ENCODE data around the gene SBNO2.

DNA sequence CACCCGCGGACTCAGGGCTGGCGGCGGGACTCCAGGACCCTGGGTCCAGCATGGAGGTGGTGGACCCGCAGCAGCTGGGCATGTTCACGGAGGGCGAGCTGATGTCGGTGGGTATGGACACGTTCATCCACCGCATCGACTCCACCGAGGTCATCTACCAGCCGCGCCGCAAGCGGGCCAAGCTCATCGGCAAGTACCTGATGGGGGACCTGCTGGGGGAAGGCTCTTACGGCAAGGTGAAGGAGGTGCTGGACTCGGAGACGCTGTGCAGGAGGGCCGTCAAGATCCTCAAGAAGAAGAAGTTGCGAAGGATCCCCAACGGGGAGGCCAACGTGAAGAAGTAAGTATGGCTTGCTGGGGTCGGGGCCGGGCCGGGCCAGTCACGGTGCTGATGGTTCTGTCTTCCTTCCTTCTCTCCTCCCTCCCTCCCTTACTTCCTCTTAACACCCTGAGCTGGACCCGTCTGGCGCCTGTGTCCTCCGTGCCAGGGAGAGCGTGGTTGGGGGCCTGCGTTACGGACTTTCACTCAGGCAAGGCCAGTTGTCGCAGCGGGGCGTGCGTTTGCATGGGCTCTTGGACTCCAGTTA lies 32.9 kb upstream of the SBNO2 start:
- TF ChIP-seq, protein P1, sequence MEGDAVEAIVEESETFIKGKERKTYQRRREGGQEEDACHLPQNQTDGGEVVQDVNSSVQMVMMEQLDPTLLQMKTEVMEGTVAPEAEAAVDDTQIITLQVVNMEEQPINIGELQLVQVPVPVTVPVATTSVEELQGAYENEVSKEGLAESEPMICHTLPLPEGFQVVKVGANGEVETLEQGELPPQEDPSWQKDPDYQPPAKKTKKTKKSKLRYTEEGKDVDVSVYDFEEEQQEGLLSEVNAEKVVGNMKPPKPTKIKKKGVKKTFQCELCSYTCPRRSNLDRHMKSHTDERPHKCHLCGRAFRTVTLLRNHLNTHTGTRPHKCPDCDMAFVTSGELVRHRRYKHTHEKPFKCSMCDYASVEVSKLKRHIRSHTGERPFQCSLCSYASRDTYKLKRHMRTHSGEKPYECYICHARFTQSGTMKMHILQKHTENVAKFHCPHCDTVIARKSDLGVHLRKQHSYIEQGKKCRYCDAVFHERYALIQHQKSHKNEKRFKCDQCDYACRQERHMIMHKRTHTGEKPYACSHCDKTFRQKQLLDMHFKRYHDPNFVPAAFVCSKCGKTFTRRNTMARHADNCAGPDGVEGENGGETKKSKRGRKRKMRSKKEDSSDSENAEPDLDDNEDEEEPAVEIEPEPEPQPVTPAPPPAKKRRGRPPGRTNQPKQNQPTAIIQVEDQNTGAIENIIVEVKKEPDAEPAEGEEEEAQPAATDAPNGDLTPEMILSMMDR (IDR thresholded peaks at IDR 0.05) = no peak
- TF ChIP-seq EZH2phosphoT487 (IDR thresholded peaks at IDR 0.05) = no peak

Data from neural progenitor cell (in vitro differentiated cells).